Mucosa of gallbladder (tissue), 1 donor: Measurements from ENCODE around the gene HDGF. TPM values are rescaled to one million over a fixed set of nuclear protein-coding genes. Genes with fewer than 3 reads are reported as not detected.
A peak's percentile ranks its signal among the peaks of the same experiment; 100 is the strongest.
"Not testable (repeated sequence)": the region's sequence is repeated elsewhere in the genome, so short reads cannot be mapped to it uniquely, and the experiment has no call there.

ENCODE experiments used
- DNase-seq: peaks from one replicate; pipeline ENCODE4 v3.0.0-alpha.2; 2020; ENCODE audit warnings: low spot score
- total RNA-seq: library from RNA; stranded (reverse); gene quantifications from one replicate; pipeline ENCODE4 v1.2.1, GENCODE V29; 2021
- donor health status: DM: no; HTN: no; CAD: no.

Gene HDGF
- total RNA-seq, 1 donor from 2014 or later: 170 TPM

DNA sequence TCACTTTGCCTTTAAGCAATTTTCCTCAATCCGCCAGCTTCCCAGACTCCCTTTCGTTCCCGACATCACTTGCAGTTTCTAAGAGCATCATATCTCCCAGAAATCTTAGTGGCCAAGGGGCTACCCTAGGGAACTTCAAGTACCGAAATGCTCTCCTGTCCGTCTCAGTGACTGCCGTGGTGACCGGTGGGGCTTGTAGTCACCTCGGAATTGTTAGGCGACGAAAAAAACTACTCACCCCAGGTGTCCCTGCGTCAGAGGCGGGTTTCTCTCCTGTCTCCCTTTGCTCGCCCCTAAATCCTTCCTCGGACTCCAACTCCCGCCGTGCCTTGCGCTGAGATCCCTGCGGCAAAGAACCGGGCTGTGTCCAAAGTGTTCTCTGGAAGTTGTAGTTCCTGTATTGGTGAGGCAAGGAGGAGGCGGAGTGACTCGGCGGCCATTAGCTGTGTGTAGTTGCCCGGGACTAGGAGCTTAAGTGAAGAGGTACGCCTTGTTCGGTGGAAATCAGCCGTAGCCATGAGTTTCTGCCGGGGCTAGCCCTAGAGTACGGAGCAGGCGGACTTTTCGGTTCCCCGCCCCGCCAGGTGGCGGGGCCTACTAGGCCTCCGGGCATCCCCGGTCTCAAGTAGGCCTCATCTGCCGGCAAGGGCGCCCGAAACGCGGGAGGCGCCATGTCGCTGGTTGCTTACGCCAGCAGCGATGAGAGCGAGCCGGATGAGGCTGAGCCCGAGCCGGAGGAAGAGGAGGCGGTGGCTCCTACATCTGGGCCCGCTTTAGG is 15.8 kb upstream of the HDGF start, which contains the start of gene PRCC:
TSS of gene PRCC (plus strand) at position 435 of the 778 bp plus-strand sequence. CDS start at position 672, 237 bp downstream.
- peak; percentile 99 for DNase-seq

DNA sequence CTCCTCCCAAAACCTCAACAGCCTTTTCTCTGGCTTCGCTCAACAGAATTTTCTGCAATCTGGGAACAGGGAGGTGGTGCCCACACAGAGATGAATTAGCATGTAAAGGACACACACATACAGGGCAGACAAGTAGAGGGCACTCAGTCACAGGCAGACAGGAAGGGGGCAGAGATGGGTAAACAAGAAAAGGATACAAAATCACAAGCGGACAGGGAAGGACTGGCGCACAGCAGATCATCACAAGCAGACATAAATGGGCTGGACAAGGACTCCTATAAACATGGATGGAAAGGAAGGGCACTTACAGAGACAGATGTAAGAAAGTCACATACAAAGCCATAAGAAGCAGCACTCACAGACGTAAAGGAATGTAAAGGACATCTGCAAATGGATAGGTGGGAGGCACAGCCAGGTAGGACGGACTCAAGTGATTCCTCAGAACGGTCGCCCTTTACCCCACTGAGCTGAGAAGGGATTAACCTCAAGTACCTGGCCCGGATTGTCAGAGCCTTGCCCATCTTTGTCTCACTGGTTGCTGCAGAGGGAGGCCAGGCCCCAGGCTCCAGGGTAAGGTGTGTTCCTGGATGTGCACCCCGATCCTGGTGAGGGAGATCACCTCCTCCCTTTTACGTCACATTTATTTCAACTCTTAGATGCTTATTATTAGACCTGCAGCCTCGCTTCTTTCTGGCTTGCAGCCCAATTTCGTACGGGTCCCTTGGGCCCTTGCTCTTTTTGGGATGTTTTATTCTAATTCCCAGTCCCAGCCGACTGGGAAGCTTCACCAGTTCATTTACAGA is 15.0 kb upstream of the HDGF start:
- no peak for DNase-seq

DNA sequence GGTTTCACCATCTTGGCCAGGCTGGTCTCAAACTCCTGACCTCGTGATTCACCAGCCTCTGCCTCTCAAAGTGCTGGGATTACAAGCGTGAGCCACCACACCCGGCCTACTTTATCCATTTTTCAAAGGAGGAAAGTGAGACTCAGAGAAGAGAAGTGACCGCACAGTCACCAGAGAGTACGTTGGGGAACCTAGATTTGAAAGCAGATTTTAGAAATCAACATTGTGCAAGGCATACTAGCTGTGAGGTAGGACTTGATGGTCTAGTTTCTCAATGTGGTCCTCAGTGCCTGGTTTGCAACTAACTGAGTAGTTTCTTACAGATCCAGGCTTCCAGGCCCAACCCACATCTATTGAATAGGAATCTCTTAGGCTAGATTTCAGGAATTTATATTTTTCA is 14.2 kb upstream of the HDGF start:
- no peak for DNase-seq

DNA sequence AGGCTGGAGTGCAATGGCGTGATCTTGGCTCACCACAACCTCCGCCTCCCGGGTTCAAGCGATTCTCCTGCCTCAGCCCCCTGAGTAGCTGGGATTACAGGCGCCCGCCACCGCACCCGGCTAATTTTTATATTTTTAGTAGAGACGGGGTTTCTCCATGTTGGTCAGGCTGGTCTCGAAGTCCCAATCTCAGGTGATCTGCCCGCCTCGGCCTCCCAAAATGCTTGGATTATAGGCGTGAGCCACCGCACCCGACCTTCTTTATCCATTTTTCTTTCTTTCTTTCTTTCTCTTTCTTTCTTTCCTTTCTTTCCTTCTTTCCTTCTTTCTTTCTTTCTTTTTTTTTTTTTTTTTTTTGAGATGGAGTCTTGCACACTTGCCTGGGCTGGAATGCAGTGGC is 13.7 kb upstream of the HDGF start:
- not testable (repeated sequence) for DNase-seq

DNA sequence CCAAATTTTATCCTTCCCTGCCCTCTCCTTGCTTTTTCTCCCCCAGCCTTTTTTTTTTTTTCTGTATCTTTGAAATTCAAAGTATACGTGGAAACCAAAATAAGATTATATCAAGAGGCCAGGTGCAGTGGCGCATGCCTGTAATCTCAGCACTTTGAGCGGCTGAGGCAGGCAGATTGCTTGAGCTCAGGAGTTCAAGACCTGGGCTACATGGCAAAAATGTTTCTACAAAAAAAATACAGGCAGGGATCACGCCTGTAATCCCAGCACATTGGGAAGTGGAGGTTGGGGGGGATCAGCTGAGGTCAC is 9.3 kb upstream of the HDGF start:
- DNase-seq: no peak

DNA sequence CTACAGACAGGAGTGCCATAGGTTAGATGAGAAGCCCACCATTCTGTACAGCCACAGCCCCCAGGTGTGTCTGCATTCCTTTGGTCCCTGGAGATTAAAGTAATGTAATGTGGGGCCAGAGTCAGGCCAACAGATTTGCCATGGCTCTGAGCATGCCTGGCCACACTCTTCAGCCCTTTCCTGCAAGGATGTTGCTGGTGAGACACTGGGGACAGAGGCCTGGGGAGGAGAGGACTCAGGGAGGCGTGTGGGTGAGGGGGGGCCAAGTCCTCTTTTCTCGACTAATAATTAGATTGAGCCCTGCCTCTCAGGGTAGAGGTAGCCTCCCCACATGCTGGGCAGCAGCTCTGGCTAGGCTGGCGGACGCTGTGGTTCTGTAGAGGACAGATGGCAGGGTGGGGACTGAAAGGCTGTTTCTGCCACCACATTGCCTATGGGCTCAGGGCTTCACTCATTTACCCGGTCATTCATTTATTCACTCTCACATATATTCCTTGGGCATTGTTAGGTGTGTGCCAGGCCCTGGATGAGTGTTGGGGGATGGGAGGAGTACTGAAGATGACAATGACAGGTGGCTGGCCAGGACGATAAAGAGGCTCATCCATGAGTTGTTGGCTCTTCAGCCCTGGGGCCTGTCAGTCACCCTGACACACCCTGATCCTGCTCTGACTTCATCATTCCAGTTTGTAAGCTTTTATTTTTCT is 8.8 kb upstream of the HDGF start:
- no peak for DNase-seq

DNA sequence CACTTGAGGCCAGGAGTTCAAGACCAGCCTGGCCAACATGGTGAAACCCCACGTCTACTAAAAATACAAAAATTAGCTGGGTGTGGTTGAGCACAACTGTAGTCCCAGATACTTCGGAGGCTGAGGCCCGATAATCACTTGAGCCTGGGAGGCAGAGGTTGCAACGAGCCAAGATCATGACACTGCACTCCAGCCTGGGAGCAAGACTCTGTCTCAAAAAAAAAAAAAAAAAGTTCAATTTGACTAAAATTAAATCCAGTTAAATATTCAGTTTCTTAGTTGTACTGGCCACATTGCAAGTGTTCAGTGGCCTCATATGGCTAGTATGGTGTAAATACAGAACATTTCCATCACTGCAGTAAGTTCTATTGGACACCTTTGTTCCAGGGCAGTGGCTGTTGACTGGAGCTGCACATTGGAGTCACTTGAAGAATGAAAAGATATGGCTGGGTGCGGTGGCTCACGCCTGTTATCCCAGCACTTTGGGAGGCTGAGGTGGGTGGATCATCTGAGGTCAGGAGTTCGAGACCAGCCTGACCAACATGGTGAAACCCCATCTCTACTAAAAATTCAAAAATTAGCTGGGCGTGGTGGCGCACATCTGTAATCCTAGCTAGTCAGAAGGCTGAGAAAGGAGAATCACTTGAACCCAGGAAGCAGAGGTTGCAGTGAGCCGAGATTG is 6.2 kb upstream of the HDGF start:
- not testable (repeated sequence) for DNase-seq

DNA sequence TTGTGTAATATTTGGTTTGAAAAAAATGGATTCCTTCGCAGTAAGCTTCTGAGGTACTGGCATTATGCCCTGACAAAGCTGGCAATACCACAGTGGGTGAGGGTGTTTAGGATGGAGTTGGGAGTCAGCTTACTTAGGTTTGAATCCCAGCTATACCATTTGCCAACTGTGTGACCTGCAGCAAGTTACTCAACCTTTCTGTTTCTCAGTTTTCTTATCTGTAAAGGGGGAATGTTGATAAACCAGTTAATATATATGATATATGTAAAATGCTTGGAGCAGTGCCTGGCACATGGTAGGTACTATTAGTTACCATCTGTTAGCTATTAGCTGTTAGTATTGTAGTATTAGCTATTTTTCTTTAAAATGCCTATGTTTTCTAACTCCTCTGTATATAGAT is 4.9 kb upstream of the HDGF start:
- no peak for DNase-seq

DNA sequence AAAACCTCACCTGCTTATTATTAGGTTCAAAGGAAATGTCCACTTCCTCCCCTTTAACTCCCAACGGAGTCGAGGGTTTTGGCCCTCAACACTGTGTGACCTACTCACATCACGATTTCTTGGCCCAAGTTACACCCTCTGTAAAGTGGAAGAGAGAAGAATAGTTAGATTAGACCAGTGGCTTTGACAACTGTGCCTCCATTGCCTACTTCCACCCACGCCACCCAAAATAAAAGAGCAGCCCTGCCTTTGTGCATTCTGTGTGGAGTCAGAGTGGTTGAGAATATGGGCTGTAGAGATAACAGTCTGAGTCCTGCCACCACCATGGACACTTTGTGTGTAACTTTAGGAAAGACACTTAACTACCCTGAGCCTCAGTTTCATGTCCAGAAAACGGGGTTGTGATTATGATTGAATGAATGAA is 4.1 kb upstream of the HDGF start:
- no peak for DNase-seq

DNA sequence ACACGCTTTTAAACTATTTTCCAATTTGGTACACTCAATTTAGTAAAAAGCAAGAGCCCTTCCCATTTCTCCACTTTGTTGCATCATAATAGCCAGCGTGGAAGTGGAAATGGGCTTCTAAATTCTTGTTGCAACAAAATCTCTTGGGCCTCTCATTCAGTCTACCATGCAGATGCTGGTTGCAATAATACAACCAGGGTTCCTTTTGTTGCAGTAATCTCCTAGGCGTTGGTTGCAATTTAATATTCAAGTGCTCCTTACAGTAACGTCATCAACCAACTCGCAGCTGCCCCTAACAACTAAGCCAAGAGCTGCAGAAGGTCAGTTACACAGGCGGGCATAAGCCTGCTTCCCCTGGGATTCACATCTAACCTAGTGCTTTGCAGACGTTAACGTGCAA is 2.7 kb upstream of the HDGF start:
- DNase-seq: no peak

DNA sequence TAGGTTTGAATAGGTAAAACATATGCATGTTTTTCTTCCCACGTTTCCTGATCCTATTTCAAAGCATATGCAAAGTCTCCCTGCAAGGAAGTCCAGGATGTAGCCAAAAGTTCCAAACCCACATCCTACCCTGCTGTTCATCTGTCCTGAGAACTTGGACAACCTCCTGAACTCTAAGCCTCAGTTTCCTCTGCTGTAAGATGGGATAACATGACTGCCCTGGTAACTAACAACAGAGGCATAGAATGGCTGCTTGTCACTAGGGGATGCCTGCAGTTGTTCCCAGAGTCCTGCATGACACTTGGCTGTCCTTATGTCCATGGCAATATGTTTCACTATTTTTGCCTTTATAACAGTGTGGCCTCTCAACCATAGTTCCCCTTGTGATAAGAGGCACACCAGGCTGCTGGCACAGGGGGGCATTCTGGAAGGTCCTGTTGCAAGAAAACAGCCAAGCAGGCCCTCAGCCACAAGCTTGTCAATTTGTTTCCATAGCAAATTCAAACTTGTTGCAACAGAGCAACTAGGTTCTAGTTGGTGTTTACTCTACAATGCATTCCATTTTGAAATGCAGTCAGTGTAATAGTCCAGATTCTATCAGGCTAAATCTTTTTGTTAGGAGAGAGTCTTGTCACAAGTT is 1.5 kb upstream of the HDGF start:
- no peak for DNase-seq

DNA sequence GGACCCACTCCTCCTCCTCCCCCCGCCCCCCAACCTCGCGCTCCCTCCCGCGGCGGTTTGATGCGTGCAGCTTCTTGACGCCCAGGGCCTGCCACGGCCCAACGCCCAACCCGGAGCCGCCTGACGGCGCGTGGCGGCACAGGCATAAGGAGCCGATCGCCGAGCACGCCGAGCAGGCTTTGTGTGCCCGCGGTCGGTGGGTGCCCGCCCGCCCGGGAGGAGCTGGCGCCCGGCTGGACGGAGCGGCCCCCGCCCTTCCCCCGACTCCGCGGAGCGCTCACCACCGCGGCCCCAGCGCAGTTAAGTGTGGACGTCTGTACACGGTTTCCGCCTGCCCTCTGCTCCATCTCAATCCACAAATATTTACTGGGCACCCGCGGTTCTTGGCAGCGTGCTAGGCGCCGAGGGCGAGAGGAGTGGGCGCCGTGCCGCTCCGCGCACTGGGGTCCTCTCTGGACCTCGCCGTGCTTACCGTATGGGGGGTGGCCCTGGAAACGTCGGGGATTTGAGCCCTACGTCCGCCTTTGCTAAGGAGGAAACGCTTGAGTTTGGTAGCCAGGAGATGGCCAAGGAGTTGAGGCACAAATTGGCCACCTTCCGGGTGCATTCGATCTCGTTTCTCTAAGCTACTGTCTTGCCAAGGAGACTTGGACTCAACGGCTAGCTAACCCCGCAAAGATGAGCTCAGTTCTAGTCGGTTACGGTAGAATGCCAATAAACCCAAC is 444 bp upstream of the HDGF start:
- DNase-seq: peak; percentile 97

DNA sequence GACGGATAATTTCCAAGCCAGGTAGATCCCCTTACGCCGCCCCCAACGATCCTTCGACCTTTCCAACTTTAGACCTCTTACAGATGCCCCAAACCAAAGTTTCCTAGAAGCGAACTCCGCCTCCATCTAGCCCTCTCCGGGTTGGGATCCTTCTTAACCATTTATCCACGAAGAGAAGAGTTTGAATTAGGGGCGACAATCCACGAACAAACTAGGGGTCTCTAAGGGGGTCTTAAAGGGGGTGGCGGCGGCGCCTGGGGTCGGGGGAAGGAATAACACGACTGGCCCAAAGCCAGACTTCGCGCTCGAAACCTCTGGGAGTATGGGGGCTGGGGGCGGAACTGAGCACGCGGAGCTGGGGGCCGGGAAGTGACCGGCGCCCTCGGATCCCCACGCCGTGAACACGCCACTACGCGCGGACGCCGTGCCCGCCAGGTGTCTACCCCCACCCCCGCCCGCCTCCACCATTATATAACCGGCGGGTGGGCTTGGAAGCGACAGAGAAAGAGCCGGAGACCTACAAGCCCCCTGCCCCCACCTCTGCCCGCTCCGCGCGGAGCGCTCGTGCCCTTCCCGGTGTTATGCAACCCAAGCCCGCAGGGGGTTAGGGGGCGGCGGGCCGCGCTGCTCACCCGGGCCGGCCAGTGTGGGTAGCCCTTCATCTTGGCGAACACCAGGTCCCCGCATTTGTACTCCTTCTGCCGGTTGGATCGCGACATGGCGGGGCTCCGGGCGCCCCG is 594 bp downstream of the HDGF start:
- no peak for DNase-seq

DNA sequence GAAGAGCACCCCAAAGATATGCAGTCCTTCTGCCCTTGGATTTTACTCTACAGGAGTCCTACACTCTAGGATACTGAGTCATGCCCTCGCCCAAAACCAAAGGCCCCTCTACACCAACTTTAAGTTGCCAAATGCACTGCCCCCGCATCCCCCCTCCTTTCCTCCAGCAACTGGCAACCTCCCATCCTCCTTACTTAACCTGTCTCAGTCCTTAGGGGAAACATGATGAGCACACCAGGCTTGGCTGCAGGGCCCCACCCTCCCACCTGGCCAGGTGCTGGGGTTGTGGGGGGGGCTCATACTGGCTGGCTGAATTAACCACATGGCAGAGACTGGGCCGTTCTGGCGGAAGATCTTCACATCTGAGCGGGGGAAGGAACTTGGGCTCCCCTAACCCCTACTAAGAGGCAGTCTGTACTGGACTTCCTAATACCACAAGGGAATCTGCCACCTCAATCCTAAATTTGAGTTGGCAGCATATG is 1.2 kb downstream of the HDGF start:
- no peak for DNase-seq

DNA sequence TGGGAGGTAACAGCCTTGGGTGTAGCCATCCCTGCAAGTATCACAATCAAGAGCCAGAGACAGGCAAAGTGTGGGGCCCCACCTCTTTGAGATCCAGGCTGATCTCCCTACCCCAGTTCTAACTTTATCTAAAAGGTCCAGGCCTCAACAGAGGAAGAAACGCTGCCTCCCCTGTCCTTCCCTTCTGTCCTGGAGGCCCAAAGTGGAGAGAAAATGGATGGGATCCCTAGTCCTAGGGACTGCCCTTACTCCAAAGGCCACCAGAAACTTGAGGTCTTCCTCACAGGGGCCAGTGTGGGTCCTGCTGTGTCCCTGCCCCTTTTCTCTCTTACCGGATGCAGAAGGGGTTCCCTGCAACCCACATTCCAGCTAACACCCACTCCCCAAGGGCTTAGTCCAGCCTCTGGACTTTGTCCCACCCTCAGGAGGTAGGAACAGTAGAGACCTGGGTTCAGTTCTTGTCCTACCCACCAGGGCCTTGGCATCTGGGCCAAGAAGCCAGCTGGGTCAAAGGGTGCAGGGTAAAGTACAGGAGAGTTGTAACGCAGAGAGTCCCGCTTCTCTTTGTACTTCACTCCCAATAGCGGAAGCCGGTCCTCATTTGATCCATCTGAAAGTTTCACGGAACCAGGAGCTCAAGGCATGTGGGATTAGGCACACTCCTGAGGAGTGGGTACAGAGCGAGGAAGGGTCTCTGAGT is 1.9 kb downstream of the HDGF start:
- no peak for DNase-seq

DNA sequence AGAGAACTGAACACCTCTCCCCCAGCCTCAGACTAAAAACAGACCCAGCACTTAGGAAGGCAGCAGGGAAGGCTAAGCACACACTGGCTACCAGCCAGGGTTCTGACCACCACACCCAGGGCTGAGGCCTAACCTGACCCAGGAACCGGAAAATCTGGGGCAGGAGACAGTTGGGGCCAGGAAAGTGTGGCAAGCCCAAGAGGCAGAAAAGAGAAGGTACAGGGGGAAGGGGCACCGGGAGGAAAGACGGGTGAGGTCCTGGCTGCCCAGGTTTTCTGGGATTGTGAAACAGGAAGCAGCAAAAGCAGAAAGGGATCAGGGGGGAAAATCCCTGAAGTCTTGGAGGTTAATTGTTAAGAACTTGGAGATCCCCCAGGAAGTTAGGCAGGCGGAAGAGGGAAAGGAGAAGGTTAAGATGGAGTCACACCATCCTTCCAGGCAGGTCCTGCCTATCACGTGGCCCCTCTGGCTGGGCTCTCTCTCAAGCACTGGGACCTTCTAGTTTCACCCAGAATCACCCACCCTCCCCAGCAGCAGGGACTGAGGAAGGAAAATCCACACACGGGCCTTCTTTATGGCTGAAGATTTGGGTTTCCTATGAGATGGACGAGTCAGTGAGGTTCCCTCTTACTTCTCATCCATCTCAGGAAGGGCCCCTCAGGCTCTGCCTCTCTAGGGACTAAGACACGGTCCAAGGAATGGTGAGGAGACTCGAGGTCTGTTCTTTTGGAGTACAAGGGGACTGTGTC is 2.6 kb downstream of the HDGF start:
- no peak for DNase-seq

DNA sequence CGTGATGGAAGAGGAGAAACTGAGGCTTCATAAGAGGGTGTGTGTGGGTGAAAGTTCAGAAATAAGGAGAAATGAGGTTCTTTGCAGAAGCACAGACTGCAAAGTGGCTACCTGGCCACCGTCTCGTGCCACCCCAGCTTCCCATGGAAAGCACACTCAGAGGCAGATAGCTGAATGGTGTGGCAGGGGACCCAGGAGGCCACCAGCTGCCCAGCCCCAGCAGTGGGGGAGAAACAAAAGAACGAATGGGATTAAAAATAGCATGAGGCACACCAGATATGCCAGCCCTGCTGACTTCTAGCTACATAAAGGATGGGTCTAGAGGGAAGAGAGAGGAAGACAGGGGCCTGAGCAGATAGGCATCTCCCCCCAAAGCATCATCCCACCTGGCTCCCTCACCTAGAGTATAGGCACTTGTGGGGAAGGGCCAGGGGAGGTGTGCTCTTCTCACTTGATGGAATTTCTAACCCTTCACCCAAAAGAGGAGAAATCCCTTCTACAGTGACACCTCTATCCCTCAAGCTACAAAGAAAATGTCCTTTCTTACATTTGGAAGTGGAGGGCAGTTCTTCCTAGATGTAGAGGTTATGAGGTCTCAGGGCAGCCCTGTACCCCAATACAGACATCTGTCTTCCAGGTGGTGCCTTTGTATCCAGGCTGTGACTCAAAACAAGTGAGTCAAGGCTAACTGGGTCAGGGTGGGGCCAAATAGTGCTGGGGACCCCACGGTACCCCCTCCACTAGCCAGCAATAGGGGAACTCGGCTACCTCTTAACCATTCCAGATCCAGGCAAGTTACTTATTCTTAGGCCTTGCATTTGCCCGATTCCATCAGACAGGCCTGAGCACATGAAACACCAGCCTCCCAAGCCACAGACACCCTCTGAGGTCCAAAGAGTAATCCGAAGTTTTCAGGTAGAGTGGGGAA is 3.5 kb downstream of the HDGF start:
- no peak for DNase-seq
